ENCODE measurements around the gene TDRKH.
"Not testable (repeated sequence)": the region's sequence is repeated elsewhere in the genome, so short reads cannot be mapped to it uniquely, and the experiment has no call there.

Gene TDRKH

DNA sequence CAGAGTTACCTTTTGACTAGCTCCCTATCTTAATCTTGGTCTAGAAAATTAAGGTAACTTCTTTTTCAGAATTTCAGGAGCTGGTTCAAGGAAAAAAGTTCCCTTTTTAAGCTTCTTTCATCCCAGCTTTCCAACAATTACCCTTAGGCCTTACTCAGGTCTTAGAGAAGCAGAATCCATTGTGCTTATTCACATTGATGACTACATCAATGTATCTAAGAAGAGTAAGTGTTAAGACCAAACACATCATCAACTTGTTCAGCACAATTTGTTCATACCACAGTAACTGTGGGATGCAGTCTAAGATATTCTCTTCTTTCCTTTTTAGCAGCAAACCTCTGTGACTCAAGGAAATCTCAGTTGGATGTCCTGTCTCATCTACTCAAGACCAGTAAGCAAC, 31.1 kb downstream of the TDRKH start:
- no peak for DNase-seq

DNA sequence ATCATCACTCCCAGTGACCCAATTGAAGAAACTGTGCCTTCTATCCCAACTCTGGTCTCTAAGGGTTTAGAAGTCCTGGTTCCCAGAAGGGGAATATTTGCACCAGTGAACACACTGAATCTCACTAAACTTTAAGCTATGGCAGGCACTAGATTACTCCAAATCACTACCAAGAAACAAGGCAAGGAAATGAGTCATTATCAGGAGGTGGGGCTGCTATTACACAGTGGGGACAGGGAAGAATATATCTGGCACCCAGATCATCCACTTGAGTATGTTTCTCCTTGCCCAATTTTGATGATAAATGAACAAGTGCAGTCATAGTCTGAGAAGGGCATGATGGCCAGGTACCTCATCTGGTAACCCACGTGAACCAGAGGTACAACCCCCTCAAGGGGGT, 34.0 kb downstream of the TDRKH start:
- DNase-seq: no peak

DNA sequence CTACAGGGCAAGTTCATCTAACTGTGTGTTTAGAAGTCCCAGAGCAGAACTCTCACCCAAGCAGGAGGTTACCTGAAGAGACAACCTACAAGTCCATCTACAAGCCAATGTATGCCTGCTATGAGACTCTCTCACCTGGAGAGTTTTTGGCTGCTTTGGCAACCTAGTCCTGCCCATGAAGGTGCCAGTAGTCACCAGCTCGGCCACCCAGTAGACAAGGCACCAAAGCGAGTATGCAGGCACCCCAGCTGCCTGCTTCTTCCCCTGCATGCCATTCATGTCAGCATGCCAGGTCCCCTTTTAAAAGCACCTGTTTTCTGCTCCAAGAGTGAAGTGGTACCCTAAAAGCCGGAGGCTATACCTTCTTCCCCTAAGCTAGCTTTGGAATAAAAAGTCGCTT, 48.8 kb downstream of the TDRKH start:
- no peak for DNase-seq

DNA sequence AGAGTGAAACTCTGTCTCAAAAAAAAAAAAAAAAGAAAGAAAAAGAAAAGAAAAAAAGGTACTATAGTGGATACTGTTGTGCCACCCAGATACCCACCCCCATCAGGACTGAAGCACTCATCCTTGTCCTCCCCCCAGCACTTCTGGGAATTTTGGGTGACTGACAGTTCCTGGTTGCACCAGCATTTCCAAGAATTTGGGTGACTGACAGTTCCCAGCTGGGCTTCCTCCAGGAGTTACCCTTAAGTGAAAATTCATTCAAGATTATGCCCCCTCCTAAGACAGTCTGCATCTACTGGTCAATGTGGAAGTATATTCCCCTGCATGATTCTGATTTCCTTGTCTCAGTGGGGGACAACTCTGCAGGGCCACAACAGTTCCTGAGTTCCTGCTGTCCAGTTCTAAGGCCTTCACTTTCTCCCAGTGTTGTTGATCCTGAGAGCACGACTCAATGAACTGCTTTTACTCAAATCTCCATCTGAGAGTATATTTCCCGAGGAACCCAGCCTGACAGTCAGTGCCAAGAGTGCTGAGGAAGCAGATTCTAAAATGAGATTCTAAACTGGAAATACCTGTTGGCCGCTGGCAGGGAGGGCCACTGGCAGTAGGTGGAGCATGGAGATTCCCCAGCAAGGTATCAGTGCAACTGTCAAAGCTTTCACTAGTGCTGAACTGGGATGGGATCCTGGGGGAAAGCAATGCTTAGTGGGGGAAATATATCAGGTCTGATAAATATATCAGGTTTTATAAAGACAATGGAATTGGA, 50.5 kb downstream of the TDRKH start:
- no peak for DNase-seq

DNA sequence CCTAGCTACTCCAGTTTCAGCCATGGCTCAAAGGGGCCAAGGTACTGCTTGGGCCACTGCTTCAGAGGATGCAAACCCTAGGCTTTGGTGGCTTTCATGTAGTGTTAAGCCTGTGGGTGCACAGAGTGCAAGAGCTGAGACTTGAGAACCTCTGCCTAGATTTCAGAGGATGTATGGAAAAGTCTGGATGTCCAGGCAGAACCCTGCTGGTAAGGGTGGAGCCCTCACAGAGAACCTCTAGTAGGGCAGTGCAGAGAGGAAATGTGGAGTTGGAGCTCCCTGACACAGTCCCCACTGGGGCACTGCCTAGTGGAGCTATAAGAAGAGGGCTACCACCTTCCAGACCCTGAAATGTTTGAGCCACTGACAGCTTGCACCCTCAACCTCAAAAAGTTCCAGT, 52.8 kb downstream of the TDRKH start:
- no peak for DNase-seq

DNA sequence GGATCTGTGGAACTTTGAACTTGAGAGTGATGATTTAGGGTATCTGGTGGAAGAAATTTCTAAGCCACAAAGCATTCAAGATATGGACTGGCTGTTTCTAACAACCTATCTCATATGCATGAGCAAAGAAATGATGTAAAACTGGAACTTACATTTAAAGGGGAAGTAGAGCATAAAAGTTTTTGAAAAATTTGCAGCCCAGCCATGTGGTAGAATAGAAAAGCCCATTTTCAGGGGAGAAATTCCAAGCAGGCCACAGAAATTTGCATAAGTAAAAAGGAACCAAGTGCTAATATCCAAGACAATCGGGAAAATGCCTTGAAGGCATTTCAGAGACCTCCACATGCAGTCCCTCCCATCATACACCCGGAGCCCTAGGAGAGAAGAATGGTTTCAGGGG, 53.3 kb downstream of the TDRKH start:
- DNase-seq: no peak

DNA sequence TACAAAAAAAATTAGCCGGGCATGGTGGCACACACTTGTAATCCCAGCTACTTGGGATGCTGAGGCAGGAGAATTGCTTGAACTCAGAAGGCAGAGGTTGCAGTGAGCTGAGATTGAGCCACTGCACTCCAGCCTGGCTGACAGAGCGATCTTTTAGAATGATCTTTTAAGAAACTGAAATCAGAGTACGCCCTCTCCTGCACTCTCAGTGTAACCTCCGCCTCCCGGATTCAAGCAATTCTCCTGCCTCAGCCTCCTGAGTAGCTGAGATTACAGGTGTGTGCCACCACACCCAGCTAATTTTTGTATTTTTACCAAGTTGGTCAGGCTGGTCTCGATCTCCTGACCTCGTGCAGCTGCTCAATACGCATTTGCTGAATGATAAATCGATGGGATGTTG, 56.3 kb downstream of the TDRKH start:
- not testable (repeated sequence) for DNase-seq

DNA sequence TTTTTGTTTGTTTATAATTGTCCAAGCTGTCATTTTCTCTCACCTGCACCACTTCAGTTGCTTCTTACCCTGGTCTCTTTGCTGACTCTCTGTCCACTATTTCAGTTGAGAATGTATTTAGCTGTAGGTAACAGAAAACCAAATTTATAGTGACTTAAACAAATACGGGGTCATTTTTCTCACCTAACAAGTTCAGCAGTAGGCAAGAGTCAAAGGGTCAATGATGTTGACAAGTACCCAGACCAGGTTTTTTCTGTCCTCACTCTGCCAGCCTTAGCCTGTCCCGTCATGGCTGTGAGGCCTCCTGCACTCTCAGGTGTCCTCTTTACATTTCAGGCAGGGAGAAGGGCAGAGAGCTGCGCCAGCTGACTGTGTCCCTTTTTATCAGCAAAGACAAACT, 57.2 kb downstream of the TDRKH start:
- DNase-seq: no peak

DNA sequence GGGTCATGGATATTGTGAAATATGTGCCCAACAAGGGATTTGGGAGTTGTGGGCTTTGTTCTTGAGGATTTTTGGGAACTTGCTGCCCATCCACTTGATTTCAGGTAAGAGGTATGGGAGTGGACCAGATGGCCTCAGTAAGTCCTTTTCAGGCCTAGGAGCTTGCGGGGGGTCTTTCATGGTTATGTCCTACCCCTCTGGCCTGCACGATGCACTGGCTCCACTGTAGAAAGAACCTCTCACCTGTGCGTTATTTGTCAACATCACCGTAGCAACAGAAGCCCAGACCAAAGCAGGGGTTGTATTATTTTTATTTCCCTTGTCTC, 60.4 kb downstream of the TDRKH start:
- no peak for DNase-seq

DNA sequence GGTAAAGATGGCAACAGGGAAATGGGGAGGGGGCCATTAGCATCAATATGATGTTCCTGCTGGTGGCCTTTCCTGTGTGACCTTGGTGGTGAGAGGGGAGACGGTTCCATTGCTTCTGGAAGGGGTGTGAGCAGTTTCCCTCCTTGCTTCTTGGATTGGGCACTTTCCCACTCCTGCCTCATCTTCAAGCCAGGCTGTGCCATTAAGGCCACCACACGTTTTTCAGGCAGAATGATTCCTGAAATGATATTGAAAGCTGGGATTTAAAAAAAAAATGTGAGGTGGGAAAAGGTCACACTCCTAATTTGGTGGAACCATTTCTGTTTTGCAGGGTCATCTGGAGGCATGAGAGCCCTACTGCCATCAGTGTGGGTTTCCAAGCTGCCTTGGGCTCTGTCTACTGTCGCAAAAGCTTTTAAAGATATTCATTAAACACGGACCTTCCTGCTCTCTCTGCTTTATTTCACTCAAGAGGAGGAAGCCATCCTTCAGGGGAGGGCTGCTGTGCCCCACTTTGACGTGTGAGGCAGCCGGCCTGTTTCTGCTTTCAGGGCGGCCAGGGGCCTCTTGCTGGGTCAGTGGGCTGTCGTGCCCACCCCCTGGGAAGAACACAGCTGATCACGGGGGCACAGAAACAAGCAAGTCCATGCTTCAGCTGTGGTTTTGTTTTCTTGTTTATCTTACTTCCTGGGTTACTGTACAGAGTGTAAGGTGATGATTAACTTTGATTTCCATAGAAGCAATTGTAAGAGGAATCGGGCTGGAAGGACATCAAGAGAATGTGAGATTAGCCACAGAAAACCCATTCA, 60.9 kb downstream of the TDRKH start:
- DNase-seq: no peak

DNA sequence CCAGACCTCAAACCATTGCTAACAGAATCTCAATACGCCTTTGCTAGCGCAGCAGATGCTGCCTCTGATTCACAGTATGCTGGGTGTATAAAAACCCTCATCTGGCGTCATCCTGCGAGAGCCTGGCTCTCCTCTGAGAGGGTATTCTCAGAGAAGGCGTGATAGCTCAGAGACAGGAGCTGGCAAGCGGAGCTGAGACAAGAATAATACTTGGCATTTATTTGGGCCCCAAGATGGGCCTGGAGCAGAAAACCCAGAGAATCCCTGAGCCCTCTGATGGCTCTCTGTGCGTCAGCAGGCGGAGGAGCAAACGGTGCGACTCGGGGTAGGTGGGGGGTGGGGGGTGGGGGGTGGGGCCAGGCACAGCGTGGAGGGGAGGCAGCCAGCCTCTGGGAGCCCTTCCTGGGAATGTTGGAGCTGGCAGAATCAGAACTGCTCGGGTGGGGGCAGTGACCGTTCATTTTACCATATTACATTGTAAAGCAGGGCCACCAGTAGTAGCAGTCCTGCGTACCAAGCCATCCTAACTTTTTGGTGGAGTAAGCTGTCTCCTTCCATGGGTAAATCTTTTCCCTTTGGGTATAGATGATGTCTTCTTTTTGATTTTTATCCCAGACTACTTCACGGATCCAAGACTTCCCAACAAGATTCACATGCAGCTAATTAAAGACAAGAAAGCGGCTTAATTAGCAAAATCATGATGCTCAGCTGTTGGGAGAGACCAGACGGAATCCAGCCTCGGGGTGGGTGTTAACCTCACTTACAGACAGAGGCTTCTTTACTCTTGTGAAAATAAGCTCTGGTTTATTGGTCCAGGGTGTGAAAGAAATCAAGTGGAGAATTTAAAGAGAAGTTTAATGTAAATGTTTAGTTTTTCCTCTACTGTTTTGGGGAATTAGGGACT, 61.9 kb downstream of the TDRKH start:
- no peak for DNase-seq

DNA sequence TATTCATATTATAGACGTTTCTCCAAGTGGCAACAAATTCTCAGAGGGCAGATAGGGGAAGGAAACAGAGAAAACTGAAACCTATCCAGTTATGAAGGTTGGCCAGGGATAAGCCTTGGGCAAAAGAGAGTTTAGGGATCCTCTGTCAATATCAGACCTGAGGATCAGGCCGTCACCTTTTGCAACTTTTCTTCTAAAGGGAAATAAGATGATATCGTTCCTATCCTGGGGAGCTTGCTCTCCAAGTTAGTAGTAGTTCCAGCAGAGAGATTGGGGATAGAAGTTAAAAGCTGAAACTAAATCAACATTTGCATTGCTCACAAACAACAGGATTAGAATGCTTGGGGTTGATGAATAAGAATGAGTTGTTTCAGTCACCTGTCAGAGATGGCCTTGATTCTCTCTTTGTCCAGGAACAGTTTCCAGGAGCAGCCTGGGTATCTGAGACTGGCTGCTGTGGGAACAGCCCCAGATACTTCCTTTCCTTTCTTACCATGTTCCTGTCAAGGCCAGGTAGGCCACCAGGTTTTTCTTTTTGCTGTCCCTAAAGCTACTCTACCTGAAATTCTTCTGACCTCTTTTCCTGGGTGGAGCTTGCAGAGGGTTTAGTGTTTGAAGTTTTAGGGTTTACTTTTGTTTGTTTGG, 66.5 kb downstream of the TDRKH start:
- no peak for DNase-seq

Data from NCI-H2081 (cell line).